Measurements from ENCODE around the gene B4GALNT1. TPM values are rescaled to one million over a fixed set of nuclear protein-coding genes. Genes with fewer than 3 reads are reported as not detected.

B4GALNT1 gene
- total RNA-seq, 4 donors from 2014 or later = 0.38 to 0.48 (median 0.42) TPM; not detected in 1

- Histone ChIP-seq H3K27ac (no peak overlapping the region), H3K36me3 (no peaks in the 10 kb centered on the region), H3K4me1 (no peaks in the 10 kb centered on the region), H3K9me3 (no peaks in the 10 kb centered on the region), H3K27me3 (peaks cover 11% of the 10 kb centered on the region), H3K4me3 (no peak overlapping the region)
- DNase-seq (ENCODE audit: low spot score in 2 of 2) = no peak
- 42% methylated on average over 13 of the region's 13 CpGs for WGBS
- TF ChIP-seq POLR2A (IDR thresholded peaks at IDR 0.05) = no peak
- peak; percentile 87 to 90 for TF ChIP-seq CTCF (IDR thresholded peaks at IDR 0.05)
These were observed 49.8 kb downstream of the B4GALNT1 start for GRCh38 chr12:57583008-57583831.

GRCh38 chr12:57582440-57582839 lies 50.6 kb downstream of the B4GALNT1 start:
- 100% methylated on average over 1 of the region's 1 CpG for WGBS
- no peaks in the 10 kb centered on the region for H3K4me1 ChIP-seq
- H3K27ac ChIP-seq = no peak overlapping the region
- no peak for DNase-seq (ENCODE audit: low spot score in 2 of 2)
- no peaks in the 10 kb centered on the region for H3K9me3 ChIP-seq
- no peak overlapping the region for H3K4me3 ChIP-seq
- H3K36me3 ChIP-seq = no peaks in the 10 kb centered on the region
- TF ChIP-seq POLR2AphosphoS5 (IDR thresholded peaks at IDR 0.05) = no peak
- no peak for TF ChIP-seq POLR2A (IDR thresholded peaks at IDR 0.05)
- no peak for TF ChIP-seq EP300 (IDR thresholded peaks at IDR 0.05)
- no peak for TF ChIP-seq CTCF (IDR thresholded peaks at IDR 0.05)
- H3K27me3 ChIP-seq = peaks cover 5% of the 10 kb centered on the region

GRCh38 chr12:57581802-57582201 lies 51.2 kb downstream of the B4GALNT1 start:
- no peak overlapping the region for H3K27ac ChIP-seq
- H3K27me3 ChIP-seq = peaks cover 5% of the 10 kb centered on the region
- H3K4me1 ChIP-seq = no peaks in the 10 kb centered on the region
- 75% methylated on average over 1 of the region's 1 CpG for WGBS
- DNase-seq (ENCODE audit: low spot score in 2 of 2) = no peak
- no peaks in the 10 kb centered on the region for H3K9me3 ChIP-seq
- no peak overlapping the region for H3K4me3 ChIP-seq
- H3K36me3 ChIP-seq = no peaks in the 10 kb centered on the region
- no peak for TF ChIP-seq EP300 (IDR thresholded peaks at IDR 0.05)

DNA sequence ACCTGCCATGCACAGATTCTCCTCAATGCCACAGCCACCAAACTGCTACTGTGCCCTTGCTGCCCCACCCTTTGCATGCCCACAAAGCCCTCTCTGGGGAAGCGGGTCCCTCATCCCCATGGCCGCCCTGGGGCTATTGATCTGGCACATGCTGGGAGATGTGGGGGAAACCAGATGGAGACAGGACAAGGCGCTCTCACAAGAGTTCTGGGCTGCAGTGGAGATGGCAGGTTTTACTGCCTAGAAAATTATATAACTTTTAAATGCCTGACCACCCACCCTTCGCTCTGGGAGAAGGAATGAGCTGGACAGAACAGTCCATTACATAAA lies 52.6 kb downstream of the B4GALNT1 start:
- Histone ChIP-seq H3K36me3 (no peaks in the 10 kb centered on the region), H3K9me3 (no peaks in the 10 kb centered on the region), H3K4me1 (no peaks in the 10 kb centered on the region), H3K4me3 (no peak overlapping the region), H3K27ac (no peak overlapping the region), H3K27me3 (peaks cover 5% of the 10 kb centered on the region)
- TF ChIP-seq POLR2A (IDR thresholded peaks at IDR 0.05) = no peak
- no peak for TF ChIP-seq CTCF (IDR thresholded peaks at IDR 0.05)
- no peak for TF ChIP-seq EP300 (IDR thresholded peaks at IDR 0.05)
- TF ChIP-seq POLR2AphosphoS5 (IDR thresholded peaks at IDR 0.05) = no peak
- WGBS = 83% methylated on average over 4 of the region's 4 CpGs
- DNase-seq (ENCODE audit: low spot score in 2 of 2) = no peak

DNA sequence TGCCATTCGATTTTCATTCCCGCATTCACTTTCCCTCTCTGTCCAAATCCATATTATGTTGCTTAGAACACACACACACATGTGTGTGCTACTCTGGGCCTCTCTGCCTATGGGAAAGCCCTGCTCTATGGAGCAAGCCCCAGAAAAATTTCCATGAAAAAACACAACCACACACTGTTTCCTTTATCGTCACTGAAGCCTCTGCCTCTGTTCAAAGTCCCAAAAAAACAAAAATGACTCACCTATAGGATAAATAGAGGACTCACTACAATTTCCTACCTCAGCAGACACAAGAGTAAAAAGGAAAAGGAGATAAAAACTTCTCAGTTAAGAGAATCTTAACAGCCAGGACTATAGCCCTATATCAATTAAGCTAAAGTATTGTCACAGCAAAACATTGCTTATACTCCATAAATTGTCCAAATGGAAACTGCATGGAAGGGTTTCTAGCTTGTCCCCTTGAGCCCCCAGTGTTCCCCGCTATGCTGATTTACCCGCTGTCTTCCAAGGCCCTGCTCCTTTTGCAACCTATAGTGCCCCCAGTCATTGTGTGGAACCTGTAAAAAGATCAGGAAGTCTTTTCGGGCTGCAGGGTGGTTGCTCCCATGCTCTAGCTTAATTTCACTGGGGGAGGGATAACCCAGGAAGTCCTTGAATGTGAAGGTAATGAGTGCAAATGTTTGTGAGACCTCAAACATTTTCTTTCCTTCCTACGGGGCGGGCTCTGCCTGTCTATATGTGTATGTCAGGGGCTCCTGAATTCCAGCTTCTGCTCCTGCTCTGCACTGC lies 53.1 kb downstream of the B4GALNT1 start:
- WGBS = 92% methylated on average over 8 of the region's 8 CpGs
- H3K36me3 ChIP-seq = no peaks in the 10 kb centered on the region

More for the DNA sequence above, 53.1 kb downstream of the B4GALNT1 start:
- H3K27me3 ChIP-seq = peaks cover 5% of the 10 kb centered on the region
- no peak overlapping the region for H3K4me3 ChIP-seq
- TF ChIP-seq POLR2AphosphoS5 (IDR thresholded peaks at IDR 0.05) (no peak), CTCF (IDR thresholded peaks at IDR 0.05) (no peak)
- DNase-seq (ENCODE audit: low spot score in 2 of 2) = no peak
- H3K27ac ChIP-seq = no peak overlapping the region
- H3K4me1 ChIP-seq = no peaks in the 10 kb centered on the region
- no peaks in the 10 kb centered on the region for H3K9me3 ChIP-seq
